OCI-LY3 (cell line): ENCODE measurements around the gene DCAKD.

Experiments used
- H2AFZ ChIP-seq: fragments of 200-600, 300-600 bp; shearing (Covaris generic); 2 replicates; pipeline ENCODE4 v1.6.0; 2014; ENCODE audit warnings: antibody characterized with exemption, low read depth, low read length
- H3K27ac ChIP-seq: fragments of 200-600, 300-600 bp; sonication (generic); 2 replicates; pipeline ENCODE4 v1.5.1; 2014; ENCODE audit warnings: mild to moderate bottlenecking, low read length, moderate library complexity, mixed read lengths
- H3K27me3 ChIP-seq: fragments of 200-600, 300-600 bp; sonication (generic); 2 replicates; pipeline ENCODE4 v1.6.1; 2014; ENCODE audit warnings: low read depth, low read length, mixed read lengths
- H3K36me3 ChIP-seq: fragments of 200-600, 300-600 bp; sonication (generic); replicated peaks from 2 replicates; pipeline ENCODE3; 2014; ENCODE audit warnings: low read depth, low read length, mixed read lengths
- H3K4me1 ChIP-seq: fragments of 300-600, 200-600 bp; sonication (generic); 2 replicates; pipeline ENCODE4 v1.6.1; 2014; ENCODE audit warnings: low read length, mixed read lengths
- H3K4me2 ChIP-seq: fragments of 200-600, 300-600 bp; sonication (generic); 2 replicates; pipeline ENCODE4 v1.6.1; 2014; ENCODE audit warnings: low read length, mixed read lengths
- H3K4me3 ChIP-seq: fragments of 300-600, 200-600 bp; sonication (generic); 2 replicates; pipeline ENCODE4 v1.5.1; 2014; ENCODE audit warnings: antibody characterized with exemption, mild to moderate bottlenecking, low read length, moderate library complexity
- H3K79me2 ChIP-seq: fragments of 300-600, 200-600 bp; shearing (Covaris generic); 2 replicates; pipeline ENCODE4 v1.6.1; 2014; ENCODE audit warnings: mild to moderate bottlenecking, low read length, mixed read lengths
- H3K9ac ChIP-seq: fragments of 300-600, 200-600 bp; shearing (Covaris generic); 2 replicates; pipeline ENCODE4 v1.6.0; 2014; ENCODE audit warnings: mild to moderate bottlenecking, low read length, moderate library complexity
- H3K9me3 ChIP-seq: fragments of 200-600, 300-600 bp; shearing (Covaris generic); 2 replicates; pipeline ENCODE4 v1.6.1; 2014; ENCODE audit warnings: low read length, mixed read lengths; ENCODE audit not compliant: insufficient read depth
- H4K20me1 ChIP-seq: fragments of 200-600, 300-600 bp; sonication (generic); 2 replicates; pipeline ENCODE4 v1.6.1; 2016; ENCODE audit warnings: low read length, mixed read lengths; ENCODE audit not compliant: insufficient read depth
- EZH2phosphoT487 ChIP-seq: fragments of 200-600 bp; shearing (Covaris generic); IDR thresholded peaks from 2 replicates; pipeline ENCODE4 v1.6.1; 2018; ENCODE audit warnings: antibody characterized with exemption, mixed run types, low read depth
- TF ChIP-seq, protein P1 (sequence below): fragments of 200-600, 300-600 bp; sonication (generic); IDR thresholded peaks from 2 replicates; pipeline ENCODE4 v1.5.1; 2014; ENCODE audit warnings: antibody characterized with exemption, low read length, low read depth

DCAKD gene

DNA sequence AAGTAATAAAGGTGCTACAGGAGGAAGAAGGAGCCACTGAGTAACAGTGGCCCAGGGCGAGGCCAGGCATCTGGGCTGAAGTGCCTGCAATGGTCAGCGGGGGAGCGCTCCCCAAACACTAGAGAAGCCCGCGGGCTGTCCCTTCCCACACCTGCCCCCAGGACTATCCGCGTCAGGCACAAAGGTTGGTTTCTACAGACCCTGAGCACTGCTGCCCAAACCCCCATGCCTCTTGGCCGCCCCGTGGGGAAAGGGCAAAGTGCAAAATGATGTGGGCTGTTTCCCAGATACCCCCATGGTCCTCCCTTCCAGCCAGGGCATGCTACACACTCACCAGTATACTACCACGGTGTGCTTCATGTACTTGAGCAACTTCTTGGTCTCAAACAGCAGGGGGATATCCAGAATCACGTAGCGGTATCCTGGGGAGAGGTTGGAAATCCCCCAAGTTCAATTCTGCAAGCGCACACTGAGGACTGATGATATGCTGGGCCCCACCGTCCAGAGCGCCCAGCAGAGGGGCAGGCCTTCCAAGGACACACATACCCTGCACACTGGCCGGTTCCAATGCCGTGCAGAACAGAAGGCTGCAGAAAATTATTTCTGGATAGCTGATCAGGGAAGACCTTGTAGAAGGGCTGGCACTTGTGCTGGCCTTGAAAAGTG lies 21.5 kb downstream of the DCAKD start:
- peaks cover 4% of the 10 kb centered on the region for H3K36me3 ChIP-seq
- no peaks in the 10 kb centered on the region for H4K20me1 ChIP-seq
- peaks cover 29% of the 10 kb centered on the region for H3K4me1 ChIP-seq
- H3K27ac ChIP-seq: no peak overlapping the region
- H2AFZ ChIP-seq: no peak overlapping the region
- H3K9ac ChIP-seq: 0 out of 2 replicates have a peak overlapping the region, but pooled peaks have one; percentile 16
- peak overlapping the region; percentile 56 for H3K4me2 ChIP-seq
- no peaks in the 10 kb centered on the region for H3K27me3 ChIP-seq
- H3K79me2 ChIP-seq: no peaks in the 10 kb centered on the region
- H3K9me3 ChIP-seq: no peaks in the 10 kb centered on the region
- TF ChIP-seq EZH2phosphoT487: no peak
- TF ChIP-seq, protein P1, sequence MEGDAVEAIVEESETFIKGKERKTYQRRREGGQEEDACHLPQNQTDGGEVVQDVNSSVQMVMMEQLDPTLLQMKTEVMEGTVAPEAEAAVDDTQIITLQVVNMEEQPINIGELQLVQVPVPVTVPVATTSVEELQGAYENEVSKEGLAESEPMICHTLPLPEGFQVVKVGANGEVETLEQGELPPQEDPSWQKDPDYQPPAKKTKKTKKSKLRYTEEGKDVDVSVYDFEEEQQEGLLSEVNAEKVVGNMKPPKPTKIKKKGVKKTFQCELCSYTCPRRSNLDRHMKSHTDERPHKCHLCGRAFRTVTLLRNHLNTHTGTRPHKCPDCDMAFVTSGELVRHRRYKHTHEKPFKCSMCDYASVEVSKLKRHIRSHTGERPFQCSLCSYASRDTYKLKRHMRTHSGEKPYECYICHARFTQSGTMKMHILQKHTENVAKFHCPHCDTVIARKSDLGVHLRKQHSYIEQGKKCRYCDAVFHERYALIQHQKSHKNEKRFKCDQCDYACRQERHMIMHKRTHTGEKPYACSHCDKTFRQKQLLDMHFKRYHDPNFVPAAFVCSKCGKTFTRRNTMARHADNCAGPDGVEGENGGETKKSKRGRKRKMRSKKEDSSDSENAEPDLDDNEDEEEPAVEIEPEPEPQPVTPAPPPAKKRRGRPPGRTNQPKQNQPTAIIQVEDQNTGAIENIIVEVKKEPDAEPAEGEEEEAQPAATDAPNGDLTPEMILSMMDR: no peak
- H3K4me3 ChIP-seq: no peak overlapping the region; the same call in 1 of the 2 replicates

DNA sequence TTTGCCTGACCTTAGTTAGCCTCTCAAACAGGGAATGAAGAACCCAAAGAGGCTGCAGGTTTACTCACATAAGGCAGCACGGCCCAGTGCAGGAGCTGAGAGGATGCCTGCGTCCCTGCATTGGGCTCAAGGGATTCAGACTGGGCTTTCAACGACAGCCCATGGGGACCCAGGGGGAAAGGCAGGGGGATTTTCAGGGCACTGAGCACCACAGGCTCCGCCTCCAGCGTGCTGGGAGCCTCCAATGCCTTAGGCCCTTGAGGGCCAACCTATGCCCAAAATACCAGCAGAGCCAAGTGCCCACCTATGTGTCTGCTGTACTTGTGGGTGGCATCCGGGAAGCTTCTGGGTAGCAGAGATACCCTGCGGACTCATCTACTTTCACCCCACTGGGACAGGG lies 22.3 kb downstream of the DCAKD start:
- peaks cover 4% of the 10 kb centered on the region for H3K36me3 ChIP-seq

DNA sequence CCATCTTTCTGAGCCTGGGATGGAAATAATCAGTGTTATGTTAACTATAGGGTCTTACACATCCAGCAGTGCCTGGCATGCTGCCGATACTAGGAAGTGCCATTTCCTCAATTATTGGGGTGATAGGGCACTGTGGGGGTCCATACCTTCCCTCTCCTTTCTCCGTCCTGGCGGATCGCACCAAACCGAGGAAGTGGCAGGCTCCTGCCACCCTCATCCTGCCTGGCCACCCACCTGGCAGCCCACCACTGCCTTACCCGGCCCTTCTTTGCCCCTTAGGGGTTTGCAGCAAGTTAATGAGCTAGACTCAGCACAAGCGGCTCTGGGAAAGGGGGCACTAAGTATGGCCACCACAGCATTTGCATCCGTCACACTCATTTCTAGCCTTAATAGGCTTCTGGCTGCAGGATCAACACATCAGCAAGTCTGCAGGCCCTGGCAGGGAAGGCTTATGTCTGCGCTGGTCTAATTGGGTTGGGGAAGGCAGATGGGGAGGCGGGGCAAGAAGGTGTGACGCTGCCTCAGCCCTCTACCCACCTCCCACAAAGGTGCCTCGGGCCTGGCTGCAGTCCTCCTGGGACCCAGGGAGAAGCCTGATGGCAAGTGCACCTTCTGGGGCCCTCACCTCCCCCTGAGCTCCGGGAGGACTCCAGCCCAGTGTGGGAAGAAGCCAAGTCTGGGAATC lies 28.6 kb downstream of the DCAKD start:
- peaks cover 31% of the 10 kb centered on the region for H3K27me3 ChIP-seq
- peak overlapping the region; percentile 30; the same call in 1 of the 2 replicates for H3K27ac ChIP-seq
- TF ChIP-seq, protein P1: no peak
- TF ChIP-seq EZH2phosphoT487: no peak
- peak overlapping the region; percentile 72 for H3K9ac ChIP-seq
- no peaks in the 10 kb centered on the region for H4K20me1 ChIP-seq
- H3K4me1 ChIP-seq: peaks cover 34% of the 10 kb centered on the region
- peak overlapping the region; percentile 80 for H3K4me3 ChIP-seq
- no peaks in the 10 kb centered on the region for H3K9me3 ChIP-seq
- H3K4me2 ChIP-seq: peak overlapping the region; percentile 96
- peaks cover 4% of the 10 kb centered on the region for H3K36me3 ChIP-seq
- peak overlapping the region; percentile 63 for H2AFZ ChIP-seq
- no peaks in the 10 kb centered on the region for H3K79me2 ChIP-seq

More for the DNA sequence above, 22.3 kb downstream of the DCAKD start:
- TF ChIP-seq EZH2phosphoT487: no peak
- TF ChIP-seq, protein P1: no peak
- Histone ChIP-seq H3K4me2 (peak overlapping the region; percentile 56), H4K20me1 (no peaks in the 10 kb centered on the region), H3K9ac (peak overlapping the region; percentile 16; the same call in 1 of the 2 replicates), H3K9me3 (no peaks in the 10 kb centered on the region), H3K4me1 (peaks cover 29% of the 10 kb centered on the region), H3K27me3 (no peaks in the 10 kb centered on the region), H2AFZ (no peak overlapping the region), H3K27ac (no peak overlapping the region), H3K79me2 (no peaks in the 10 kb centered on the region), H3K4me3 (peak overlapping the region; percentile 8; the same call in 1 of the 2 replicates)

DNA sequence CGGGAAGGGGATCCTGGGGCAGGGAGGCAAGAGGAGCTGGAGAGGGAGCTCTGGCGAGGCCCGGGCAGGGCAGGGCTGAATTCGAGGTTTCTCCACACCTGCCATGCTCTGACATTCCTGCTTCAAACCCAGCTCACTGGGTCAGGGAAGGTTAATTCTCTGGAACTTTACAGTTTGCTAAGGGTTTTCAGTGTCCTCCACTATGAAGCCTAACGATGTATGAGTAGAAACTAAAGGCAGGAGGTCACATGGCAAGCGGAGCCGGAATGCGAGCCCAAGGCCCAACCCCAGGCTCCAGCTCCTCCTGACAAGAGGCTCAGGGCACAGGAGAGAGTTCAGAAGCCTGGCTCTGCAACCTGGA lies 29.2 kb downstream of the DCAKD start:
- Histone ChIP-seq H3K4me1 (peaks cover 34% of the 10 kb centered on the region), H3K4me3 (peak overlapping the region; percentile 80), H3K27me3 (peaks cover 31% of the 10 kb centered on the region), H4K20me1 (no peaks in the 10 kb centered on the region), H3K9me3 (no peaks in the 10 kb centered on the region), H3K79me2 (no peaks in the 10 kb centered on the region), H3K9ac (peak overlapping the region; percentile 72), H3K4me2 (peak overlapping the region; percentile 96), H3K36me3 (peaks cover 4% of the 10 kb centered on the region), H3K27ac (peak overlapping the region; percentile 22; the same call in 1 of the 2 replicates), H2AFZ (peak overlapping the region; percentile 63)
- TF ChIP-seq EZH2phosphoT487: no peak
- TF ChIP-seq, protein P1: no peak
